Measurements from ENCODE around the gene TMEM44. TPM values are rescaled to one million over a fixed set of nuclear protein-coding genes. Genes with fewer than 3 reads are reported as not detected.

TMEM44 gene
- total and polyA plus RNA-seq, 9 of the 15 experiments (the other 6 are each of a cell fraction or from before 2014, with no cell fraction given), result 0.53 to 18.1 (median 11.3) TPM

- TF ChIP-seq, protein P1, sequence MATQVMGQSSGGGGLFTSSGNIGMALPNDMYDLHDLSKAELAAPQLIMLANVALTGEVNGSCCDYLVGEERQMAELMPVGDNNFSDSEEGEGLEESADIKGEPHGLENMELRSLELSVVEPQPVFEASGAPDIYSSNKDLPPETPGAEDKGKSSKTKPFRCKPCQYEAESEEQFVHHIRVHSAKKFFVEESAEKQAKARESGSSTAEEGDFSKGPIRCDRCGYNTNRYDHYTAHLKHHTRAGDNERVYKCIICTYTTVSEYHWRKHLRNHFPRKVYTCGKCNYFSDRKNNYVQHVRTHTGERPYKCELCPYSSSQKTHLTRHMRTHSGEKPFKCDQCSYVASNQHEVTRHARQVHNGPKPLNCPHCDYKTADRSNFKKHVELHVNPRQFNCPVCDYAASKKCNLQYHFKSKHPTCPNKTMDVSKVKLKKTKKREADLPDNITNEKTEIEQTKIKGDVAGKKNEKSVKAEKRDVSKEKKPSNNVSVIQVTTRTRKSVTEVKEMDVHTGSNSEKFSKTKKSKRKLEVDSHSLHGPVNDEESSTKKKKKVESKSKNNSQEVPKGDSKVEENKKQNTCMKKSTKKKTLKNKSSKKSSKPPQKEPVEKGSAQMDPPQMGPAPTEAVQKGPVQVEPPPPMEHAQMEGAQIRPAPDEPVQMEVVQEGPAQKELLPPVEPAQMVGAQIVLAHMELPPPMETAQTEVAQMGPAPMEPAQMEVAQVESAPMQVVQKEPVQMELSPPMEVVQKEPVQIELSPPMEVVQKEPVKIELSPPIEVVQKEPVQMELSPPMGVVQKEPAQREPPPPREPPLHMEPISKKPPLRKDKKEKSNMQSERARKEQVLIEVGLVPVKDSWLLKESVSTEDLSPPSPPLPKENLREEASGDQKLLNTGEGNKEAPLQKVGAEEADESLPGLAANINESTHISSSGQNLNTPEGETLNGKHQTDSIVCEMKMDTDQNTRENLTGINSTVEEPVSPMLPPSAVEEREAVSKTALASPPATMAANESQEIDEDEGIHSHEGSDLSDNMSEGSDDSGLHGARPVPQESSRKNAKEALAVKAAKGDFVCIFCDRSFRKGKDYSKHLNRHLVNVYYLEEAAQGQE (IDR thresholded peaks at IDR 0.05; ENCODE audit: borderline replicate concordance), result no peak
- TF ChIP-seq, protein P1 (CRISPR knock-in tag; IDR thresholded peaks at IDR 0.05; ENCODE audit: low read depth), result no peak
- TF ChIP-seq SMARCC2 (IDR thresholded peaks at IDR 0.05; ENCODE audit: low read depth) (peak; percentile 58; the same call in 1 of the 2 replicates), BMI1 (IDR thresholded peaks at IDR 0.05; ENCODE audit: low read length) (no peak), PCBP2 (IDR thresholded peaks at IDR 0.05; ENCODE audit: low read depth, low read length, poor library complexity, severe bottlenecking) (no peak), CREB1 (IDR thresholded peaks at IDR 0.05) (peak; percentile 49; the same call in 1 of the 2 replicates), CREB1 (CRISPR knock-in tag; IDR thresholded peaks at IDR 0.05) (no peak), ZNF121 (CRISPR knock-in tag; conservative IDR thresholded peaks at IDR 0.05) (peak; percentile 75; the same call in 1 of the 2 replicates), FOS (IDR thresholded peaks at IDR 0.05; ENCODE audit: extremely low read depth, insufficient read length) (peak; percentile 66), ATF7 (IDR thresholded peaks at IDR 0.05) (0 out of 2 replicates have a peak, but pooled peaks have one; percentile 10), CREM (IDR thresholded peaks at IDR 0.05; ENCODE audit: low read depth) (peak; percentile 61), DPF2 (IDR thresholded peaks at IDR 0.05) (peak; percentile 71), ZBTB7A (IDR thresholded peaks at IDR 0.05; ENCODE audit: borderline replicate concordance, control insufficient read depth, low read depth, low read length) (peak; percentile 56; the same call in 1 of the 2 replicates), ZFX (CRISPR knock-in tag; IDR thresholded peaks at IDR 0.05) (peak; percentile 52), RBM25 (IDR thresholded peaks at IDR 0.05; ENCODE audit: low read depth, low read length, severe bottlenecking) (peak; percentile 10), HDAC1 (IDR thresholded peaks at IDR 0.05) (peak in 1 of 2 experiments; percentile 42; a peak in 1 of 4 replicates)
These were observed 55.0 kb downstream of the TMEM44 start (continued) for GRCh38 chr3:194577986-194578905.
